Mucosa of stomach (tissue), 1 donor: ENCODE measurements around the gene ETFA.
A peak's percentile ranks its signal among the peaks of the same experiment; 100 is the strongest.
"Not testable (repeated sequence)": the region's sequence is repeated elsewhere in the genome, so short reads cannot be mapped to it uniquely, and the experiment has no call there.

Experiments used
- H3K27me3 ChIP-seq: one replicate; pipeline ENCODE4 v1.7.0; 2013; ENCODE audit warnings: mild to moderate bottlenecking, low read length; ENCODE audit not compliant: control insufficient read depth, insufficient read depth
- H3K36me3 ChIP-seq: one replicate; pipeline ENCODE4 v1.7.0; 2013; ENCODE audit warnings: low read length; ENCODE audit not compliant: control insufficient read depth, insufficient read depth
- H3K4me1 ChIP-seq: one replicate; pipeline ENCODE4 v1.7.0; 2013; ENCODE audit warnings: mild to moderate bottlenecking, low read length; ENCODE audit not compliant: control insufficient read depth, insufficient read depth
- H3K4me3 ChIP-seq: one replicate; pipeline ENCODE4 v1.7.0; 2013; ENCODE audit warnings: low read length
- H3K9ac ChIP-seq: one replicate; pipeline ENCODE4 v1.7.0; 2013; ENCODE audit warnings: mild to moderate bottlenecking, low read length, moderate library complexity
- H3K9me3 ChIP-seq: one replicate; pipeline ENCODE4 v1.7.0; 2013; ENCODE audit warnings: mild to moderate bottlenecking, low read length, moderate library complexity; ENCODE audit not compliant: control insufficient read depth
- donor health status: Pancreatic carcinoma.

The ETFA gene

DNA sequence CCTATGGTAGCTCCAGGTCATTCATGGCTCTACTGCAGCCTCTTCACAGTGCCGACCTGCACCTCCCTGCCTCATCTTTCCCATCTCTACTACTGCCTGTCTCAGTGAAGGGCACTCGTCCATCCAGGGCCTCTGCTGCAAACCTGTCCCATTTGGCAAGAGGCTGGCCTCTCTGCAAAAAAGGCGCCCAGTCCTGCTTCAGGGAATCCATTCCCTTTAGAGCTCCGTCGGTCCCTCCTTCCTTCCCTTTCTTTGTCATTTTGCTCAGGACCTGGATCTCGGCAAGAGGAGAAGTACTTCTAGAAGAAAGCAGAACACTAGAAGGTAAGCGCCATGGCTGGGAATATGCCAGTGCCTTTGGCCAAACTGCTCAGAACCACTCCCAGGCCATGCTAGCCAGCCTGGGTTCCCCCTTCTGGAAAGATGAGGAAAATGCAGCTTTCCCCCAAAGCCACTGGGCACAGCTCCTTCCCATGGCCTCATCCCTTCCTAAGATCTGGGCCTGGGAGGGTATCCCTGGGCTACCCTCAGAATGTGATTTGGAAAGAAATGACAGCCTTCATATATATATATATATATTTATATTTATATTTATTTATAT, 18.9 kb upstream of the ETFA start:
- H3K9me3 ChIP-seq = no peaks in the 10 kb centered on the region
- peaks cover 5% of the 10 kb centered on the region for H3K4me1 ChIP-seq
- no peak overlapping the region for H3K9ac ChIP-seq
- H3K4me3 ChIP-seq = no peak overlapping the region
- H3K36me3 ChIP-seq = no peaks in the 10 kb centered on the region
- H3K27me3 ChIP-seq = peaks cover 38% of the 10 kb centered on the region

DNA sequence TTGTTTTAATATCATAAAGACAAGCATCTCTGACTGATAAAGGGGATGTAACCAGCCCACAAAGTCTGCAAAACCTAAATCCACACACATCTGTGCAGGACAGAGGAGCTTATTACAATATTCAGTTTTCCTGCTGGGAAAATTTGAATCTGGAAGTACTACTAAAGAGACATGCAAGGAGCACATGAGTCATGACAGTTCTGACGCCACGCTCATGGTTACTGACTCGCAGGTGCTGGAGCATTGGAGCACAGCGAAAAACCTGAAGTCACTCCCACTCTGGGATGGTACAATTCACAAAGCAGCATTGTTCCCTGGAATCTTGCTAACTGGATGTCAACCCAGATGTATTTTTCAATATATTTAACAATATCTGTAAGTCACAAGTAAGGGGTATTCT, 17.7 kb upstream of the ETFA start:
- H3K9me3 ChIP-seq = no peaks in the 10 kb centered on the region
- peaks cover 32% of the 10 kb centered on the region for H3K27me3 ChIP-seq
- H3K4me1 ChIP-seq = peaks cover 5% of the 10 kb centered on the region
- H3K36me3 ChIP-seq = no peaks in the 10 kb centered on the region
- H3K4me3 ChIP-seq = no peak overlapping the region
- no peak overlapping the region for H3K9ac ChIP-seq

DNA sequence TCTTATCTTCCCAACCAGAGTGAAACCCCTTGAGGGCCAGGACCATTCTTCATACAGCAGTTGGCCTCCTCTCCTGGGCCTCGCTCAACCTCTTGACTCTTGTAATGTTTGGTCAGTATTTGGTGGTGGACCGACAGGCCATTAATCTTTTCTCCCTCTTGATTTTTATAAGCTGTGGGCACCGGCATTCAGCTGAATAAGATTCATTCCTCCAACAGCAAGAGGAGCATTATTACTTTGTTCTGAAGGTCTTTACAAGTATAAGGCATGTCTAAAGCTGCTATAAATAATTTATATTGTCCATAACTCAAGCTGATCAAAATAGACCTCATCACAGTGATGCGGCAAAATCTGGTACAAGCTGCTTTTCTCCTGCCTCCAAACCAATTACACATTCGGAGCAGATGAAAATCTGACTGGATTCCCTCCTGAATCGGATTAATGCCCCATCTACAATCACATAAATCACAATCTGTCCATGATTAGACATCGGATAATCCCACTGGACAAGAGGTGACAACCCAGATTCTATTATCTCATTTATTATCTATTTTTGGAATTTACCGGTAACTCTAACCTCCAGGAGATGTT, 16.9 kb upstream of the ETFA start:
- H3K9ac ChIP-seq = no peak overlapping the region

DNA sequence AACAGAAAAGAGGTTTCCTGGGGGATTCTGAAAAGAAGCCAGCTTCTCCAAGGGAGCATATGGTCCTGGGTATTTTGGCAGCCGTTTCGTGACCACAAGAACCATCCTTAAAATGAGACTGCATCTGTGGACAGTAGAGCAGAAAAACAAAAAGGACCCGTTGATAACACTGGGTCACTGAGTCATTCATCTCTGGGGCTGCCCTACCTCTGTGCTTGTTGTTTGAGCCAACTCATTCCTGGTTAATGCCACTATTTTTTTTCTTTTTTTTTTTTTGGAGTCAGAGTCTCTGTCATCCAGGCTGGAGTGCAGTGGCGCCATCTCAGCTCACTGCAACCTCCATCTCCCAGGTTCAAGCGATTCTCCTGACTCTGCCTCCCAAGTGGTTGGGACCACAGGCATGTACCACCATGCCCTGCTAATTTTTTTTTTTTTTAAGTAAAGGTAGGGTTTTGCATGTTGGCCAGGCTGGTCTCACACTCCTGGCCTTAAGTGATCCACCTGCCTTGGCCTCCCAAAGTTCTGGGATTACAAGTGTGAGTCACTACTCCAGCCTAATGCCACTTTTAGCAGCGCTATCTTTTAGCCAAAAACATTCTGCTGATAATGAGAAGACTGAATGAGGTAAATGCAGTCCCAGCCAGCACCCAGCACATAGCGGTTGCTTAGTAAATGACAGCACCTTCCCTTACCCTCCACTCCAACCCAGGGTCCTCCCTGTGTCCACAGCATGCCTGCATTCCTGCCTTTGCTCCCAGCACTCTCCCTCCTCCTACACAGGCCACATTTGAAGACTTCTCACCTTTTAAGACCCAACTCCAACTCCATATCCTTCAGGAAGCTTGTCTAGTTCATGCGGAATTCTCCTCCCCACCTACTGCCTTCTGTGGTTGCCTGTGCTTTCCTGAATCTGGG, 16.2 kb upstream of the ETFA start:
- no peaks in the 10 kb centered on the region for H3K36me3 ChIP-seq
- no peak overlapping the region for H3K9ac ChIP-seq
- H3K4me3 ChIP-seq = no peak overlapping the region
- H3K9me3 ChIP-seq = no peaks in the 10 kb centered on the region
- peaks cover 5% of the 10 kb centered on the region for H3K4me1 ChIP-seq
- H3K27me3 ChIP-seq = peaks cover 21% of the 10 kb centered on the region

More for the DNA sequence above, 16.9 kb upstream of the ETFA start:
- Histone ChIP-seq H3K9me3 (no peaks in the 10 kb centered on the region), H3K4me1 (peaks cover 5% of the 10 kb centered on the region), H3K36me3 (no peaks in the 10 kb centered on the region), H3K27me3 (peaks cover 24% of the 10 kb centered on the region), H3K4me3 (no peak overlapping the region)

DNA sequence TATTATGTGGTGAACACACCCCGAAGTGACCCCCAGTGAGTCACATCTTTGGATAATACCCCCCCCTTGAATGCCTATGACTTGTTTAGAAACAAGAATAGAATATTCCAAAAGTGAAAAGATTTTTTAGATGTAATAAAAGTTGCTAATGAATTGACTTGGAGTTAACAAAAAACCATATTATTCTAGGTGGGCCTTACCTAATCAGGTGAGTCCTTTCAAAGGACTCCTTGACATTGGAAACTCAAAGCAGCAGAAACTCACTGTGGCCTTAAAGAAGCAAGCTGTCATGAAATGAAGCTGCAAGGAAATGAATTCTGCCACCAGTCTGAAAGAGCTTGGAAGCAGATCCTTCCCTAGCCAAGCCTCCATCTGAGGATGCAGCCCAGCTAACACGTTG, 14.4 kb upstream of the ETFA start:
- Histone ChIP-seq H3K9ac (no peak overlapping the region), H3K36me3 (no peaks in the 10 kb centered on the region), H3K9me3 (no peaks in the 10 kb centered on the region), H3K27me3 (peaks cover 20% of the 10 kb centered on the region), H3K4me3 (no peak overlapping the region), H3K4me1 (peaks cover 5% of the 10 kb centered on the region)

DNA sequence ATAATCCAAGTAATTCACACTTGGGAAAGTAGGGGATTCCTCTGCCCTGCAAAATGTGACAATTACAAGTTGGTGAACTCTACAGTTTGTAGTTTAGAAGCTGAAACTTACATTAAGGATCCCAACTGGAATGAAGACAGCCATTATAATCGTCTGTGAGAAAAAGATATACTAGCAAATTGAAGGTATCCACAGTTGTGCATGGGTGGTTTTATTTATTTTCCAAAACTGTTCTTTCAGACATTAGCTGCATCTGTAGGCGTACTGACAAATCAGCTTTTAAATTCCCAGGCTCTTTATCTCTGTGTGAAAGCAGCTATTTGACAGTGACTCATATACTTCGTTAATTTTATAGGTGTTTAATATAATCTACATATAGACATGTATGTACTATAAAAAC, 12.8 kb upstream of the ETFA start:
- H3K27me3 ChIP-seq = peaks cover 11% of the 10 kb centered on the region
- H3K36me3 ChIP-seq = no peaks in the 10 kb centered on the region
- H3K4me3 ChIP-seq = no peak overlapping the region
- H3K9me3 ChIP-seq = no peaks in the 10 kb centered on the region
- no peak overlapping the region for H3K9ac ChIP-seq
- H3K4me1 ChIP-seq = no peaks in the 10 kb centered on the region

DNA sequence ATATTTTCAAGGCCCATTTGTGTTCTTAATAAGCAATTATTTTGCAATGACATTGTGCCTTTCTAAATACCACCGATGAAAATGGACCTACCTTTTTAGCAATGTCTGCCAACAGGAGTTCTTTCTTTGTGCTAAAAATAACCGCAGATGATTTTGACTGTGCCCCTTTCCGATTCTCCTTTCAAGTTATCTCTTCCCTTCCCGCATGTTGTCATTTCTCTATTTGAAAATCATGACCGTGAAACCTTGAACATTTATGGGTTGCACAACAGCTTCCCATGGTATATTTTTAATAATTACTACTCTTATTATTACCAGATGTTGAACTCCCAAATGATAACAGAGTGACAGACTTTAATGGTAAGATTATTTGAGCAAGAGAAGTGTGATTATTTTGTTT, 10.3 kb upstream of the ETFA start:
- Histone ChIP-seq H3K36me3 (no peaks in the 10 kb centered on the region), H3K9me3 (no peaks in the 10 kb centered on the region), H3K4me1 (no peaks in the 10 kb centered on the region), H3K27me3 (peaks cover 11% of the 10 kb centered on the region), H3K4me3 (no peak overlapping the region), H3K9ac (no peak overlapping the region)

DNA sequence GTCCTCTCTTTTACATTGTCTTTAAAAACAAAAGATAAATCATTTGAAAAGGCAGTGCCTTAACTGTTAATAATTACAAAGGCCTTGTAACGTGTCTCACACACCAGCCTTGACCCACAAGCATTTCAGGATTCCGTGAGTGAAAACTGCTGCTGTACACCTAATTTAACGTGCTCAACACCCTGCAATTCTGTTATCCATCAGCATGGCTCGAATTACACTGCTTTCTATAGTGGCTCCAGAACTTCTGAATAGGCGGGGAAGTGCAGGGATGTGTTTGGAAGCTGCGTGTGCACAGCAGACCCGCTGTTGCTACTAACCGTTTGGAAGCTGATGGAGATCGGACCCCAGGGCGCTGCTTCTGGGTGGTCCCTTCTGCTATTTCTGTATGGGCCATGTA, 9.9 kb upstream of the ETFA start:
- no peaks in the 10 kb centered on the region for H3K4me1 ChIP-seq
- H3K9ac ChIP-seq = no peak overlapping the region
- H3K4me3 ChIP-seq = no peak overlapping the region
- H3K36me3 ChIP-seq = no peaks in the 10 kb centered on the region
- H3K27me3 ChIP-seq = peaks cover 11% of the 10 kb centered on the region
- no peaks in the 10 kb centered on the region for H3K9me3 ChIP-seq

DNA sequence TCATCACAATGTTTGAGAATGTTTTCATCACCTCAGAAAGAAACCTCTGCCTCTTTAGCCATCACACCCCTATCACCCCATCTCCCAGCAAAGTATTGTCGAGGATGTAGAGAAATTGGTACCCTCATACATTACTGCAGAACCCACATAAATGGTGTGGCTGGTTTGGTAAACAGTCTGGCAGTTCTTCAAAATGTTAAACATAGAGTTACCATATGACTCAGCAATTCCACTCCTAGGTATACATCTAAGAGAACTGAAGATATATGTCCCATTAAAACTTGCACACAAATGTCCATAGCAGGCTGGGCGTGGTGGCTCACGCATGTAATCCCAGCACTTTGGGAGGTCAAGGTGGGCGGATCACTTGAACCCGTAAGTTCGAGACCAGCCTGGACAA, 8.7 kb upstream of the ETFA start:
- no peaks in the 10 kb centered on the region for H3K36me3 ChIP-seq
- no peaks in the 10 kb centered on the region for H3K4me1 ChIP-seq
- H3K4me3 ChIP-seq = no peak overlapping the region
- no peaks in the 10 kb centered on the region for H3K9me3 ChIP-seq
- H3K27me3 ChIP-seq = peaks cover 10% of the 10 kb centered on the region
- no peak overlapping the region for H3K9ac ChIP-seq

DNA sequence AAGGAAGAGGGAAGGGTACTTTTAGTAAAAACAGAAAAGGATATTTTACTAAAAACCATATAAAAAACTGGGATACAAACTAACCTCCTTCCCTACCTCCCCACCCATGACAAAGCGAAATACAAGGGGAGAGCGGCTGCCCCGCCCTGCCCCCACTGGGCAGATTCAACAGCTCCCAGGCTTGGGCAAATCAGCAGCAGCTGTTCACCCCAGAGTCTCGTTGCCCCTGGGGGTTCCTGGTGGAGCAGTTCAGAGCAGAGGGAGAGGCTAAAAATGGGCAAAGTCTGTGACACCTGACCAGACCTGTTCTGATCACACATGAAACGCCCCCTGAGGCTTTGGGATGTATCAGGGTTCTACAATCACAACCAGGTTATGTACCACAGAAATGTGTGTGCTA, 2.5 kb upstream of the ETFA start:
- Histone ChIP-seq H3K4me1 (peaks cover 29% of the 10 kb centered on the region), H3K36me3 (no peaks in the 10 kb centered on the region), H3K27me3 (no peaks in the 10 kb centered on the region), H3K9ac (no peak overlapping the region), H3K9me3 (no peaks in the 10 kb centered on the region), H3K4me3 (no peak overlapping the region)

DNA sequence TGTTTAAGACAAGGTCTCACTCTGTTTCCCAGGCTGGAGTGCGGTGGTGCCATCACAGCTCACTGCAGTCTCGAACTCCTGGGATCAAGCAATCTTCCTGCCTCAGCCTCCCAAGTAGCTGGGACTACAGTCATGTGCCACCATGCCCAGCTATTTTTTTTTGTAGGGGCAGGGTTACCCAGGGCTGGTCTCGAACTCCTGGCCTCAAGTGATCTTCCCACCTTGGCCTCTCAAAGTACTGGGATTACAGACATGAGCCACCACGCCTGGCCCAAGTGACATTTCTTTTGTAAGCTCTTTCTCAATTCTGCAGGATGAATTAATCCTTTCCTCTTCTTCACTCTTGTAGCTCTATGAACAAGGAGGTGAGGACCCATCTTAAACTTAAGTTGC, 1.9 kb upstream of the ETFA start:
- not testable (repeated sequence) for H3K36me3 ChIP-seq, H3K9me3 ChIP-seq, H3K4me3 ChIP-seq, H3K9ac ChIP-seq, H3K27me3 ChIP-seq
- H3K4me1 ChIP-seq = peaks cover 29% of the 10 kb centered on the region

DNA sequence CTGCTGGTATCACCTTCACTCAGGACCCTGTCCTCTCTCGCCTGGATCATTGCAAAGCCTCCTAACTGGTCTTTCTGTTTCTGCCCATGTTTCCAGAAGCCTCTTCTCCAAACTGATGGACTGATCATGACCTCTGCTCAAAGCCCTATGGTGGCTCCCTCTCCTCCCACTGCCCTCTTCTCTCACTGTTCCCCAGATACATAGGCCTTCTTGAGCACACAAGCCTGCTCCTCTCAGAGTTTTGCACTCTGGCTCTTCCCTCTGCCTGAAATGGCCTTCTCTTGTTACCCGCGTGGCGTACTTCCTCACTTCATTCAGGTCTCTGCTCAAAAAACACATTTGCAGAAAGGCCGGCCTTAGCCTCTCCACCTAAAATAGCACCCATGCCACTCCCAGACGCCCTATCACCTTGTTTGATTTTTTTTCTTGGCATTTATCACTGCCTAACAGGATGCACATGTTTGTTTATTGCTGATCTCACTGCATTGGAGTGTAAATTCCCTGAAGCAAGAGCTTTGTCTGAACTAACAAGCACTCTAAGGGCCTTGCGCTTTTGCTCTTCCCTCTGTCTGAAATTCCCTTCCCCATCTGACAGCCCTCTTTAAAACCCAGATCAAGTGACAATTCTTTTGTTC, 1.4 kb upstream of the ETFA start:
- Histone ChIP-seq H3K4me1 (peaks cover 29% of the 10 kb centered on the region), H3K27me3 (no peaks in the 10 kb centered on the region), H3K36me3 (no peaks in the 10 kb centered on the region), H3K4me3 (no peak overlapping the region), H3K9me3 (no peaks in the 10 kb centered on the region), H3K9ac (peak overlapping the region; percentile 22)
